ENCODE data around the gene ZMYM2.

DNA sequence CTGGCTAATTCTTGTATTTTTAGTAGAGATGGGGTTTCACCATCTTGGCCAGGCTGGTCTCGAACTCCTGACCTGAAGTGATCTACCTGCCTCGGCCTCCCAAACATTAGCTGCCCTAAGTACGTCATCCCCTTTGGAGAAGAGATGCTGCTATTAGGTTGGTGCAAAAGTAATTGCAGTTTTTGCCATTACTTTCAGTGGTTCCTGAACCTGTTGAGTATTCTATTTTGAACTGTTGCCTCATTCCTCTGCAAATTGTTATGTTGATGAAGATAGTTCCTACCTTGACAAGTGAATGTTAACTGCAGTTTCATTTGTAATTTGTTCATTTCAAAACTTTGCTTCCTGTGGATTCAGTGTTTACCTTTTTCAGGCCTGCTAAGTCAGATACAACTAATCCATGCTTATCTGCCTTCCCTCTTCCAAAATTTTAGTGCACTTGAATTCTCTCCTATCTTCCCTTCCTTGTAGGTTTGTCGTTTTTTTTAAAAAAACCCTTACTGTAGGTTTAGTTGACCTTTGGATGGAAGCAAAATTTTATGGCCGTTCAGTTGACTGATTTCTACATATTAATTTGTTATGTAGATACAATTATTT is 24.0 kb downstream of the ZMYM2 start:
- TF ChIP-seq TCF12 (IDR thresholded peaks at IDR 0.05) = no peak
- TF ChIP-seq TCF12 (CRISPR knock-in tag; IDR thresholded peaks at IDR 0.05) = no peak
- TF ChIP-seq ZNF20 (CRISPR knock-in tag; IDR thresholded peaks at IDR 0.05) = no peak
- TF ChIP-seq, protein P1, sequence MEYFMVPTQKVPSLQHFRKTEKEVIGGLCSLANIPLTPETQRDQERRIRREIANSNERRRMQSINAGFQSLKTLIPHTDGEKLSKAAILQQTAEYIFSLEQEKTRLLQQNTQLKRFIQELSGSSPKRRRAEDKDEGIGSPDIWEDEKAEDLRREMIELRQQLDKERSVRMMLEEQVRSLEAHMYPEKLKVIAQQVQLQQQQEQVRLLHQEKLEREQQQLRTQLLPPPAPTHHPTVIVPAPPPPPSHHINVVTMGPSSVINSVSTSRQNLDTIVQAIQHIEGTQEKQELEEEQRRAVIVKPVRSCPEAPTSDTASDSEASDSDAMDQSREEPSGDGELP (IDR thresholded peaks at IDR 0.05; ENCODE audit: borderline replicate concordance, low read depth) = no peak
- TF ChIP-seq, protein P2, sequence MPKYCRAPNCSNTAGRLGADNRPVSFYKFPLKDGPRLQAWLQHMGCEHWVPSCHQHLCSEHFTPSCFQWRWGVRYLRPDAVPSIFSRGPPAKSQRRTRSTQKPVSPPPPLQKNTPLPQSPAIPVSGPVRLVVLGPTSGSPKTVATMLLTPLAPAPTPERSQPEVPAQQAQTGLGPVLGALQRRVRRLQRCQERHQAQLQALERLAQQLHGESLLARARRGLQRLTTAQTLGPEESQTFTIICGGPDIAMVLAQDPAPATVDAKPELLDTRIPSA (CRISPR knock-in tag; IDR thresholded peaks at IDR 0.05; ENCODE audit: borderline replicate concordance) = no peak
- TF ChIP-seq, protein P3, sequence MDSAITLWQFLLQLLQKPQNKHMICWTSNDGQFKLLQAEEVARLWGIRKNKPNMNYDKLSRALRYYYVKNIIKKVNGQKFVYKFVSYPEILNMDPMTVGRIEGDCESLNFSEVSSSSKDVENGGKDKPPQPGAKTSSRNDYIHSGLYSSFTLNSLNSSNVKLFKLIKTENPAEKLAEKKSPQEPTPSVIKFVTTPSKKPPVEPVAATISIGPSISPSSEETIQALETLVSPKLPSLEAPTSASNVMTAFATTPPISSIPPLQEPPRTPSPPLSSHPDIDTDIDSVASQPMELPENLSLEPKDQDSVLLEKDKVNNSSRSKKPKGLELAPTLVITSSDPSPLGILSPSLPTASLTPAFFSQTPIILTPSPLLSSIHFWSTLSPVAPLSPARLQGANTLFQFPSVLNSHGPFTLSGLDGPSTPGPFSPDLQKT (CRISPR knock-in tag; IDR thresholded peaks at IDR 0.05; ENCODE audit: borderline replicate concordance) = no peak
- no peak for TF ChIP-seq TBP (CRISPR knock-in tag; IDR thresholded peaks at IDR 0.05)
- TF ChIP-seq CENPX (CRISPR knock-in tag; IDR thresholded peaks at IDR 0.05) = no peak
- TF ChIP-seq, protein P4, sequence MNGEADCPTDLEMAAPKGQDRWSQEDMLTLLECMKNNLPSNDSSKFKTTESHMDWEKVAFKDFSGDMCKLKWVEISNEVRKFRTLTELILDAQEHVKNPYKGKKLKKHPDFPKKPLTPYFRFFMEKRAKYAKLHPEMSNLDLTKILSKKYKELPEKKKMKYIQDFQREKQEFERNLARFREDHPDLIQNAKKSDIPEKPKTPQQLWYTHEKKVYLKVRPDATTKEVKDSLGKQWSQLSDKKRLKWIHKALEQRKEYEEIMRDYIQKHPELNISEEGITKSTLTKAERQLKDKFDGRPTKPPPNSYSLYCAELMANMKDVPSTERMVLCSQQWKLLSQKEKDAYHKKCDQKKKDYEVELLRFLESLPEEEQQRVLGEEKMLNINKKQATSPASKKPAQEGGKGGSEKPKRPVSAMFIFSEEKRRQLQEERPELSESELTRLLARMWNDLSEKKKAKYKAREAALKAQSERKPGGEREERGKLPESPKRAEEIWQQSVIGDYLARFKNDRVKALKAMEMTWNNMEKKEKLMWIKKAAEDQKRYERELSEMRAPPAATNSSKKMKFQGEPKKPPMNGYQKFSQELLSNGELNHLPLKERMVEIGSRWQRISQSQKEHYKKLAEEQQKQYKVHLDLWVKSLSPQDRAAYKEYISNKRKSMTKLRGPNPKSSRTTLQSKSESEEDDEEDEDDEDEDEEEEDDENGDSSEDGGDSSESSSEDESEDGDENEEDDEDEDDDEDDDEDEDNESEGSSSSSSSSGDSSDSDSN (CRISPR knock-in tag; IDR thresholded peaks at IDR 0.05) = no peak
- no peak for TF ChIP-seq DPF2 (CRISPR knock-in tag; IDR thresholded peaks at IDR 0.05; ENCODE audit: borderline replicate concordance, low read depth)
- TF ChIP-seq RAD51 (IDR thresholded peaks at IDR 0.05; ENCODE audit: borderline replicate concordance) = no peak
- TF ChIP-seq, protein P5, sequence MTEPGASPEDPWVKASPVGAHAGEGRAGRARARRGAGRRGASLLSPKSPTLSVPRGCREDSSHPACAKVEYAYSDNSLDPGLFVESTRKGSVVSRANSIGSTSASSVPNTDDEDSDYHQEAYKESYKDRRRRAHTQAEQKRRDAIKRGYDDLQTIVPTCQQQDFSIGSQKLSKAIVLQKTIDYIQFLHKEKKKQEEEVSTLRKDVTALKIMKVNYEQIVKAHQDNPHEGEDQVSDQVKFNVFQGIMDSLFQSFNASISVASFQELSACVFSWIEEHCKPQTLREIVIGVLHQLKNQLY (CRISPR knock-in tag; IDR thresholded peaks at IDR 0.05) = no peak
